ENCODE measurements around the gene FLAD1.

Gene FLAD1

GRCh38 chr1:155034318-155035208 is 51.4 kb downstream of the FLAD1 start:
- no peak for DNase-seq (ENCODE audit: low read depth in 3 of 3)

GRCh38 chr1:155035936-155036335 is 52.8 kb downstream of the FLAD1 start:
- no peak for DNase-seq (ENCODE audit: low read depth in 3 of 3)

GRCh38 chr1:155037043-155037442 is 53.9 kb downstream of the FLAD1 start:
- DNase-seq (ENCODE audit: low read depth in 3 of 3), result no peak

- no peak for DNase-seq (ENCODE audit: low read depth in 3 of 3)
These were observed 54.8 kb downstream of the FLAD1 start for GRCh38 chr1:155037851-155038441.

GRCh38 chr1:155038602-155039307 is 55.6 kb downstream of the FLAD1 start:
- DNase-seq (ENCODE audit: low read depth in 3 of 3), result no peak

GRCh38 chr1:155039308-155039669 is 56.1 kb downstream of the FLAD1 start:
- DNase-seq (ENCODE audit: low read depth in 3 of 3), result no peak

- DNase-seq (ENCODE audit: low read depth in 3 of 3), result no peak
These were observed 57.4 kb downstream of the FLAD1 start for GRCh38 chr1:155040358-155041093.

All from stimulated activated CD4-positive, alpha-beta T cell treated with anti-CD3 and anti-CD28 coated beads, TNF-alpha, amount 100 ng/mL, for 4 hours (primary cell).